Mucosa of stomach (tissue), 1 donor: ENCODE data around the gene PROSER2.
"Not testable (repeated sequence)": the region's sequence is repeated elsewhere in the genome, so short reads cannot be mapped to it uniquely, and the experiment has no call there.

Source experiments
- H3K27me3 ChIP-seq: one replicate; pipeline ENCODE4 v1.7.0; 2013; ENCODE audit warnings: mild to moderate bottlenecking, low read length; ENCODE audit not compliant: control insufficient read depth, insufficient read depth
- H3K36me3 ChIP-seq: one replicate; pipeline ENCODE4 v1.7.0; 2013; ENCODE audit warnings: low read length; ENCODE audit not compliant: control insufficient read depth, insufficient read depth
- H3K4me1 ChIP-seq: one replicate; pipeline ENCODE4 v1.7.0; 2013; ENCODE audit warnings: mild to moderate bottlenecking, low read length; ENCODE audit not compliant: control insufficient read depth, insufficient read depth
- H3K4me3 ChIP-seq: one replicate; pipeline ENCODE4 v1.7.0; 2013; ENCODE audit warnings: low read length
- H3K9ac ChIP-seq: one replicate; pipeline ENCODE4 v1.7.0; 2013; ENCODE audit warnings: mild to moderate bottlenecking, low read length, moderate library complexity
- H3K9me3 ChIP-seq: one replicate; pipeline ENCODE4 v1.7.0; 2013; ENCODE audit warnings: mild to moderate bottlenecking, low read length, moderate library complexity; ENCODE audit not compliant: control insufficient read depth
- donor health status: Pancreatic carcinoma.

The PROSER2 gene

GRCh38 chr10:11885437-11886137, 62.4 kb downstream of the PROSER2 start:
- H3K36me3 ChIP-seq: no peaks in the 10 kb centered on the region
- H3K9me3 ChIP-seq: no peaks in the 10 kb centered on the region
- no peaks in the 10 kb centered on the region for H3K4me1 ChIP-seq
- no peak overlapping the region for H3K9ac ChIP-seq
- H3K27me3 ChIP-seq: no peaks in the 10 kb centered on the region
- no peak overlapping the region for H3K4me3 ChIP-seq

GRCh38 chr10:11886138-11886474, 63.0 kb downstream of the PROSER2 start:
- Histone ChIP-seq H3K27me3 (no peaks in the 10 kb centered on the region), H3K4me3 (no peak overlapping the region), H3K9ac (no peak overlapping the region), H3K36me3 (no peaks in the 10 kb centered on the region), H3K9me3 (no peaks in the 10 kb centered on the region), H3K4me1 (no peaks in the 10 kb centered on the region)

GRCh38 chr10:11886851-11887250, 63.7 kb downstream of the PROSER2 start:
- Histone ChIP-seq H3K9me3 (no peaks in the 10 kb centered on the region), H3K27me3 (no peaks in the 10 kb centered on the region), H3K4me3 (no peak overlapping the region), H3K9ac (no peak overlapping the region), H3K4me1 (no peaks in the 10 kb centered on the region), H3K36me3 (no peaks in the 10 kb centered on the region)

- no peaks in the 10 kb centered on the region for H3K36me3 ChIP-seq
- no peaks in the 10 kb centered on the region for H3K27me3 ChIP-seq
- no peaks in the 10 kb centered on the region for H3K4me1 ChIP-seq
- no peaks in the 10 kb centered on the region for H3K9me3 ChIP-seq
- no peak overlapping the region for H3K4me3 ChIP-seq
- H3K9ac ChIP-seq: no peak overlapping the region
Measured at GRCh38 chr10:11887381-11888227, 64.4 kb downstream of the PROSER2 start.

GRCh38 chr10:11889263-11889662, 66.1 kb downstream of the PROSER2 start:
- H3K4me1 ChIP-seq, H3K4me3 ChIP-seq, H3K36me3 ChIP-seq, H3K27me3 ChIP-seq, H3K9me3 ChIP-seq, H3K9ac ChIP-seq: not testable (repeated sequence)

- Histone ChIP-seq H3K27me3 (no peaks in the 10 kb centered on the region), H3K36me3 (no peaks in the 10 kb centered on the region), H3K4me3 (no peak overlapping the region), H3K4me1 (no peaks in the 10 kb centered on the region), H3K9ac (no peak overlapping the region), H3K9me3 (no peaks in the 10 kb centered on the region)
Measured at GRCh38 chr10:11891776-11892486, 68.8 kb downstream of the PROSER2 start.

- no peaks in the 10 kb centered on the region for H3K36me3 ChIP-seq
- H3K4me3 ChIP-seq: no peak overlapping the region
- H3K9ac ChIP-seq: no peak overlapping the region
- H3K9me3 ChIP-seq: no peaks in the 10 kb centered on the region
- no peaks in the 10 kb centered on the region for H3K27me3 ChIP-seq
- H3K4me1 ChIP-seq: peaks cover 5% of the 10 kb centered on the region
Measured at GRCh38 chr10:11893749-11894278, 70.7 kb downstream of the PROSER2 start.

- Histone ChIP-seq H3K4me3 (no peak overlapping the region), H3K36me3 (no peaks in the 10 kb centered on the region), H3K9me3 (no peaks in the 10 kb centered on the region), H3K27me3 (no peaks in the 10 kb centered on the region), H3K9ac (no peak overlapping the region), H3K4me1 (peaks cover 5% of the 10 kb centered on the region)
Measured at GRCh38 chr10:11894381-11895107, 71.4 kb downstream of the PROSER2 start.

- Histone ChIP-seq H3K9ac (no peak overlapping the region), H3K9me3 (no peaks in the 10 kb centered on the region), H3K4me1 (peaks cover 5% of the 10 kb centered on the region), H3K36me3 (no peaks in the 10 kb centered on the region), H3K27me3 (no peaks in the 10 kb centered on the region), H3K4me3 (no peak overlapping the region)
Measured at GRCh38 chr10:11895108-11895466, 71.9 kb downstream of the PROSER2 start.

- H3K4me1 ChIP-seq: peaks cover 5% of the 10 kb centered on the region
- no peaks in the 10 kb centered on the region for H3K9me3 ChIP-seq
- no peaks in the 10 kb centered on the region for H3K27me3 ChIP-seq
- no peaks in the 10 kb centered on the region for H3K36me3 ChIP-seq
- no peak overlapping the region for H3K9ac ChIP-seq
- H3K4me3 ChIP-seq: no peak overlapping the region
Measured at GRCh38 chr10:11895598-11895997, 72.4 kb downstream of the PROSER2 start.

- H3K27me3 ChIP-seq: no peaks in the 10 kb centered on the region
- no peaks in the 10 kb centered on the region for H3K9me3 ChIP-seq
- no peak overlapping the region for H3K4me3 ChIP-seq
- H3K9ac ChIP-seq: no peak overlapping the region
- no peaks in the 10 kb centered on the region for H3K36me3 ChIP-seq
- peaks cover 5% of the 10 kb centered on the region for H3K4me1 ChIP-seq
Measured at GRCh38 chr10:11896549-11897200, 73.5 kb downstream of the PROSER2 start.
